ENCODE data around the gene FAM193B. TPM values are rescaled to one million over a fixed set of nuclear protein-coding genes. Genes with fewer than 3 reads are reported as not detected.
A peak's percentile ranks its signal among the peaks of the same experiment; 100 is the strongest.

FAM193B gene
- total and polyA plus RNA-seq, 7 donors = 9.0 to 87.4 (median 41.8) TPM

GRCh38 chr5:177531209-177531940 lies 23.0 kb downstream of the FAM193B start:
- H3K27ac ChIP-seq = peak overlapping the region in 2 of 4 donors; percentile 48 to 56
- no peaks in the 10 kb centered on the region for H3K9me3 ChIP-seq
- peaks cover 0 to 37% (median 23%) of the 10 kb centered on the region in 4 donors for H3K4me1 ChIP-seq
- WGBS, 2 donors = 88 to 93% methylated on average over 27 of the region's 27 CpGs
- DNase-seq = peak; percentile 58
- intact Hi-C loops (cut with DNase I) = no loop called here
- peaks cover 35 to 94% (median 51%) of the 10 kb centered on the region in 4 donors for H3K36me3 ChIP-seq
- no peaks in the 10 kb centered on the region for H3K27me3 ChIP-seq
- TF ChIP-seq EP300 (IDR thresholded peaks at IDR 0.05) (no peak), POLR2AphosphoS5 (IDR thresholded peaks at IDR 0.05) (no peak), POLR2A (IDR thresholded peaks at IDR 0.05) (no peak), CTCF (IDR thresholded peaks at IDR 0.05) (no peak)
- no peak overlapping the region for H3K4me3 ChIP-seq

GRCh38 chr5:177530638-177531037 lies 23.7 kb downstream of the FAM193B start:
- intact Hi-C loops (cut with DNase I) = no loop called here

GRCh38 chr5:177529247-177530203 lies 24.8 kb downstream of the FAM193B start:
- Histone ChIP-seq H3K4me1 (peaks cover 0 to 19% (median 12%) of the 10 kb centered on the region in 4 donors), H3K27me3 (no peaks in the 10 kb centered on the region), H3K4me3 (no peak overlapping the region), H3K27ac (peak overlapping the region in 2 of 4 donors; percentile 48 to 56), H3K36me3 (peaks cover 38 to 95% (median 58%) of the 10 kb centered on the region in 4 donors), H3K9me3 (no peaks in the 10 kb centered on the region)
- peak; percentile 40 for DNase-seq
- 89 to 94% methylated on average over 12 of the region's 12 CpGs for WGBS, 2 donors
- no peak for TF ChIP-seq POLR2AphosphoS5 (IDR thresholded peaks at IDR 0.05)
- intact Hi-C loops (cut with DNase I) = no loop called here

More at GRCh38 chr5:177530638-177531037, 23.7 kb downstream of the FAM193B start:
- whole genome bisulfite sequencing, 2 donors = 84 to 86% methylated on average over 3 of the region's 3 CpGs
- H3K36me3 ChIP-seq = peaks cover 35 to 94% (median 50%) of the 10 kb centered on the region in 4 donors
- peak; percentile 35 for DNase-seq
- no peak overlapping the region for H3K4me3 ChIP-seq
- TF ChIP-seq CTCF (IDR thresholded peaks at IDR 0.05) (no peak), POLR2AphosphoS5 (IDR thresholded peaks at IDR 0.05) (no peak), EP300 (IDR thresholded peaks at IDR 0.05) (no peak), POLR2A (IDR thresholded peaks at IDR 0.05) (no peak)
- H3K27ac ChIP-seq = peak overlapping the region in 2 of 4 donors; percentile 48 to 56
- H3K9me3 ChIP-seq = no peaks in the 10 kb centered on the region
- H3K4me1 ChIP-seq = peaks cover 0 to 29% (median 16%) of the 10 kb centered on the region in 4 donors
- no peaks in the 10 kb centered on the region for H3K27me3 ChIP-seq

- Histone ChIP-seq H3K27ac (no peak overlapping the region), H3K9me3 (no peaks in the 10 kb centered on the region), H3K27me3 (no peaks in the 10 kb centered on the region), H3K36me3 (peaks cover 47 to 98% (median 65%) of the 10 kb centered on the region in 4 donors), H3K4me1 (peaks cover 0 to 16% (median 10%) of the 10 kb centered on the region in 4 donors), H3K4me3 (no peak overlapping the region)
- intact Hi-C loops (cut with DNase I) = no loop called here
- WGBS, 2 donors = 94 to 95% methylated on average over 10 of the region's 10 CpGs
- DNase-seq = peak; percentile 53
- TF ChIP-seq POLR2AphosphoS5 (IDR thresholded peaks at IDR 0.05) = no peak
- TF ChIP-seq EP300 (IDR thresholded peaks at IDR 0.05) = no peak
- TF ChIP-seq POLR2A (IDR thresholded peaks at IDR 0.05) = no peak
- TF ChIP-seq CTCF (IDR thresholded peaks at IDR 0.05) = no peak
Observed at GRCh38 chr5:177528631-177529030, 25.7 kb downstream of the FAM193B start.

- TF ChIP-seq POLR2AphosphoS5 (IDR thresholded peaks at IDR 0.05) (no peak), EP300 (IDR thresholded peaks at IDR 0.05) (no peak), CTCF (IDR thresholded peaks at IDR 0.05) (no peak), POLR2A (IDR thresholded peaks at IDR 0.05) (no peak)
- WGBS, 2 donors = 94 to 95% methylated on average over 8 of the region's 8 CpGs
- H3K4me3 ChIP-seq = no peak overlapping the region
- H3K36me3 ChIP-seq = peaks cover 50 to 100% (median 70%) of the 10 kb centered on the region in 4 donors
- intact Hi-C loops (cut with DNase I) = no loop called here
- H3K4me1 ChIP-seq = peaks cover 0 to 16% (median 10%) of the 10 kb centered on the region in 4 donors
- DNase-seq = peak; percentile 26
- H3K9me3 ChIP-seq = no peaks in the 10 kb centered on the region
- no peaks in the 10 kb centered on the region for H3K27me3 ChIP-seq
- no peak overlapping the region for H3K27ac ChIP-seq
Observed at GRCh38 chr5:177527595-177527994, 26.8 kb downstream of the FAM193B start.

All from sigmoid colon (tissue), 7 donors.